ENCODE results near the gene GMPR.

GMPR gene

GRCh38 chr6:16238057-16238962 is at the start of gene GMPR:
Gene GMPR, plus strand, starts transcription at chr6:16238587. Its CDS starts 107 bp downstream, at chr6:16238694.
- ChIA-PET CTCF (interaction anchor here (0.7 to 0.8 kb wide), 2 partner anchors 38 to 93 kb away, joined by 3 read pairs; no protein-coding TSS in a partner anchor), POLR2A (ENCODE audit: low non-redundant PET) (no interaction called here)
- peak within 1 kb of the TSS; percentile 45 for H3K27ac ChIP-seq
- peak; percentile 16 for DNase-seq (ENCODE audit: low spot score)
- TF ChIP-seq CTCF (conservative IDR thresholded peaks at IDR 0.05; ENCODE audit: low read depth) = no peak

GRCh38 chr6:16190214-16190613 is 48.2 kb upstream of the GMPR start:
- no peak overlapping the region for H3K27ac ChIP-seq
- DNase-seq (ENCODE audit: low spot score) = no peak
- POLR2A ChIA-PET (ENCODE audit: low non-redundant PET) = no interaction called here
- CTCF ChIA-PET = interaction anchor here (1.5 kb wide), 1 partner anchor 499 kb away, joined by 9 read pairs; no protein-coding TSS in a partner anchor
- no peak for TF ChIP-seq CTCF (conservative IDR thresholded peaks at IDR 0.05; ENCODE audit: low read depth)

GRCh38 chr6:16196260-16196983 is 42.0 kb upstream of the GMPR start:
- CTCF ChIA-PET = no interaction called here
- POLR2A ChIA-PET (ENCODE audit: low non-redundant PET) = no interaction called here
- TF ChIP-seq CTCF (conservative IDR thresholded peaks at IDR 0.05; ENCODE audit: low read depth) = no peak
- no peak for DNase-seq (ENCODE audit: low spot score)
- no peak overlapping the region for H3K27ac ChIP-seq

GRCh38 chr6:16196984-16197546 is 41.3 kb upstream of the GMPR start:
- H3K27ac ChIP-seq = no peak overlapping the region
- ChIA-PET CTCF (no interaction called here), POLR2A (ENCODE audit: low non-redundant PET) (no interaction called here)
- no peak for TF ChIP-seq CTCF (conservative IDR thresholded peaks at IDR 0.05; ENCODE audit: low read depth)
- no peak for DNase-seq (ENCODE audit: low spot score)

- no peak for TF ChIP-seq CTCF (conservative IDR thresholded peaks at IDR 0.05; ENCODE audit: low read depth)
- ChIA-PET CTCF (no interaction called here), POLR2A (ENCODE audit: low non-redundant PET) (no interaction called here)
- DNase-seq (ENCODE audit: low spot score) = no peak
- H3K27ac ChIP-seq = no peak overlapping the region
Measured at GRCh38 chr6:16198061-16198705, 40.2 kb upstream of the GMPR start.

GRCh38 chr6:16199804-16200203 is 38.6 kb upstream of the GMPR start:
- CTCF ChIA-PET = interaction anchor here (0.7 to 1.6 kb wide), 3 partner anchors 11 to 403 kb away, joined by 3 to 5 read pairs (median 4); no protein-coding TSS in a partner anchor
- no peak for DNase-seq (ENCODE audit: low spot score)
- POLR2A ChIA-PET (ENCODE audit: low non-redundant PET) = no interaction called here
- TF ChIP-seq CTCF (conservative IDR thresholded peaks at IDR 0.05; ENCODE audit: low read depth) = no peak
- H3K27ac ChIP-seq = no peak overlapping the region

Measured in RWPE1 (cell line).